ENCODE data around the gene PHLDB3.

DNA sequence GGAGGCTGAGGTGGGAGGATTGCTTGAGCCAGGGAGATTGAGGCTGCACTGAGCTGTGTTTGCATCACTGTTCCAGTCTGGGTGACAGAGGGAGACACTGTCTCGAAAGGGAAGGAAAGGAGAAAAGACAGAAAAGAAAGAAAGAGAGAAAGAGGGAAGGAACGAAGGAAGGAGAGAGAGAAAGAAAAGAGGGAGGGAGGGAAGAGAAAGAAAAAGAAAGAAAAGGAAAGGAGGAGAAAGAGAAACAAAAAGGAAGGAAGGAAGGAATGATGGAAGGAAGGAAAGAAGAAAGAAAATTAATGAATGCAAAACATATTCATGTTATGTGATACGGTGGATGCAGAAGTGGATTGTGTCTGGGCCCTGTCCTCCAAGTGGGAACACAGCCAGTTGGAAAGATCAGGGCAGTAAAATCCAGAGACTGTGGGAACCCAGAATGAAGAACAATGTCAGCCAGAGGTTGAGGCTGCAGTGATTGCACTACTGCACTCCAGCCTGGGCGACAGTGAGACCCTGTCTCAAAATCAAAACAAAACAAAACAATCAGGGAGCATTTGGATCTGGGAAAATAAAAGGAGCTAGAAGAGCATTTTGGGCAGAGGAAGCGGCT, 6.2 kb downstream of the PHLDB3 start:
- no peak for TF ChIP-seq EZH2 (IDR thresholded peaks at IDR 0.05)
- TF ChIP-seq POLR2AphosphoS5 (IDR thresholded peaks at IDR 0.05; ENCODE audit: borderline replicate concordance, low read depth, low read length), result no peak

Measured in SK-N-MC (cell line).